GM10266 (cell line): ENCODE results near the gene HLA-C.

Experiments used
- DNase-seq: peaks from one replicate; pipeline ENCODE4 v3.0.0; 2012; ENCODE audit errors: extremely low spot score
- CTCF ChIP-seq: IDR thresholded peaks from 2 replicates; pipeline ENCODE4 v1.5.1; 2012; ENCODE audit warnings: mild to moderate bottlenecking, low read depth; ENCODE audit not compliant: control insufficient read depth, insufficient read depth; ENCODE audit errors: missing control alignments

HLA-C gene

DNA sequence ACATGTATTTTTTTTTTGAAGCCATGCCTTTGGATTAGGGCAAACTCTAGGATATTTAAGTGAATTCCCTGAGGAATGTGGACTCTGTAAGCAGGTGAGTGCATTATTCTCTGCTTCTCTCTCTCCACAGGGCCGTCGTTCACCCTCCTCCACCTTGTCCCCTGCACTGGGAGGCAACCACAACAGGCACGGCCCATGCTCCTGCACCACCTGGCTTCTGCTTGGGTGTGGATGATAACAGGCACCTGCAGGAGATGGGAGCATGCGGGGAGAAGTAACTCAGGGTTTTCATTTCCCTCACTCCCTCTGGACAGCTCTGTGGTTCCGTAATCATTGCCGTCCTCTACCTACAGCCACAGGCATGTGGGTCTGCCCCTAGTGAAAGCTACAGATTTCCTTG, 43.4 kb downstream of the HLA-C start:
- DNase-seq, result no peak
- no peak for TF ChIP-seq CTCF

- no peak for DNase-seq
- TF ChIP-seq CTCF, result no peak
These were observed 44.7 kb downstream of the HLA-C start for GRCh38 chr6:31227143-31227542.

- no peak for TF ChIP-seq CTCF
- DNase-seq, result no peak
These were observed 46.2 kb downstream of the HLA-C start for GRCh38 chr6:31225735-31226134.

DNA sequence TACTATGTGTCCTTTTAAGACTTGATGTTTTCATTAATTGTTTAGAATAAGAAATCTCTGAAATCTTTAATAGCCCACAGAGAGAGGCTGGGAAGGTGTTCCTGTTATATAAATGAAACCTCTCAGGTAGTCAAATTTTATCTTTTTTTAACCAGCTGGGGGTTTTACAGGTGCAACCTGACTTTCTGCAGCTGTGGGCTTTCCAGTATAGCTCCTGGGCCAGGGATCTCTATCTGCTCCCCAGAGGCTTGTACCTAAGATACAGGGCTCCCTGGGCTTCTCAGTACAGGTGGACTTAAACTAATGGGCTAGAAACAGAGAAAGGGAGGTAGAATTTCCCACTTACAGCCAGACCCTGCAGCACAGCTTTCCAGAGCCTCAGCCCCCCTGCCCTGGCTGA, 49.4 kb downstream of the HLA-C start:
- TF ChIP-seq CTCF, result no peak
- DNase-seq, result no peak
